NCI-H82 treated with DMSO at 0.1 percent for 48 hours (cell line): ENCODE data around the gene SFXN5.

ENCODE experiments used
- DNase-seq: peaks from one replicate; lab custom pipeline; 2025; ENCODE audit not compliant: unreplicated experiment; lab: John Stamatoyannopoulos, UW

The SFXN5 gene

GRCh38 chr2:72926368-72926767 is 145.1 kb downstream of the SFXN5 start:
- DNase-seq = no peak

DNA sequence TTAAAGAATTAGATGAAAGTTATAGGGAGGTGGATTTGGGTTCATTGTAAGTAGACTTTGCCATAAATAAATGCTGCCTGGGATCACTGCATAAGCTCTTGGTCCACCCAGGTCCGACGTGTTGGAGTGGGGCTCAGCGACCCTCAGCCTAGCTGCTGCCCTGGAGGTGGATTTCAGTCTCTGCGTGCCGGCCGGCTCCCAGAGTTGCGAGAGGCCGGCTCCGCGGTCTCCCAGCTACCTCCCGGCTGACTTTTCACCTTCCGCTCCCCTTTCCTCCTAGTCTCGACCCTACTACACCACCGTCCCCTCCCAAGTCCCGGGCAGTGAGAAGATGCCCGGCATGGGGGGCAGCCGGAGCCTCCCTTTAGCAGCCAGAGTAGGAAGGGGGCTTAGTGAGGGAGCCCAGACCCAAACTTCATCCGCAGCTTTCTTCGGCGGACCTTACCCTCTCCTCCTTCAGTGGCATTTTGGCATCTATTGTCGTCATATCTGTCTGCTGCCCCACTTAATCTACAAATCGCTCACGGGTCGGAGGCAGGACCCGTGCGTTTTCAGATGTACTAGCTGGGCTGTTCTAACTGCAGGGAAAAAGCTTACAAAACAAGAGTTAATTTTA is 146.1 kb downstream of the SFXN5 start:
- no peak for DNase-seq

DNA sequence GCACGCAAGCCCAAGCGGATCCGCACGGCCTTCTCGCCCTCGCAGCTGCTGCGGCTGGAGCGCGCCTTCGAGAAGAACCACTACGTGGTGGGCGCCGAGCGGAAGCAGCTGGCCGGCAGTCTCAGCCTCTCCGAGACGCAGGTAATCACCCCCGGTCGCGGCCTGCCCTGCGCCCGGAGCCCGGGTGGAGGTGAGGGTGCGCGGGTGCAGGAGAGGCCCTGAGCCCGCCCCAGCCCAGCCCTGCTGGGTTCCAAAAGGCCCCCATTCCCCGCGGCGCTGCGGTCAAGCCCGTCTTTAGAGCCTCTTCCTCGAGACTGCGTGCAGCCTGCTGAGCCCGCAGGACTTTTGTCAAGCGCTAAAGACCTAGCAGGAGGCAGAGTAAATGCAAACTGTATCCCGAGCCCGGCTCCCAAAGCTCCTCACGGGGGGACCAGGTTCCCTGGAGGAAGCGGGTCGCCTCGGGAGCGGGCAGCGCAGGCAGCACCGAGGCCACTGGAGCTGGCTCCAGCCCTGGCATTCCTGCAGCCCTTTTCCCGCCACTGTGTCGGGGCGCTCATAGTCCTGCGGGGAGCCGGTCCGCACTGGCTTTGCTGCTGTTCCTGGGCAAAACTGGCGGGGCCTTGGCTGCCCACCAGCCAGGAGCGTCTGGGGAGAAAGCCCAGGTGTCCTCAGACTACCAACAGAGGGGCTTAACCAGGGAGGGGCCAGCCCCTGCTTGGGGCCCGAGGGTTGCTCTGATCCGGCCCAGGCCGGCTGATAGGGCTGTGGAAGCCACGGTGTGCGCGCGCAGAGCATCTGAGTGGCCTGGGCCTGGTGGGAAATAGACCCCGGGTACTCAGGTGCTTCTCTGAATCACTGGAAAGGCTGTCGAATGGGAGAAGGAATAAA is 146.9 kb downstream of the SFXN5 start:
- no peak for DNase-seq

DNA sequence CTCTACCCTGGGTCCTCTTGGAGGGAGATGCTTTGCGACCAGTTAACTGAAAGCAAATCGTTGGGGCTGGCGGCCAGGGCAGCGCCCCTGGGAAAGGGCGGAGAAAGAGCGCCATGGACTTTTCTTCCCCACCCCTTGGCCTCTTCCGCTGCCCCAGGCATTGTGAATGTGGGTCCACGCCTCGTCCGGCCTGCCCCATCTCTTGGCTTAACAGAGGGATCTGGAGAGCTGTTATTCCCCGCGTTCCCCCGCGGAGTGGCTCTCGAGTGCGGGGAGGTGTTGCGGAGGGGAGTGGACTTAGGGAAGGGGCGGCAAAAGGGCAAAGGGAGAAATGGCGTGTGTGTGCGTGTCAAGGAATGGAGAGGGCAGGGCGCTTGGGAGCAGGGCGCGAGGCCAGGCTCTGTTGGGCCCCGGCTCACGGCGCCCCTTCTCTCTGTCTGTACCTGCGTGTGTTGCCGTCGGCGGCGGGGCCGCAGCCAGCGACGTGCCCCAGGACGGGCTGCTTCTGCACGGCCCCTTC is 147.6 kb downstream of the SFXN5 start:
- DNase-seq = no peak

GRCh38 chr2:72921853-72922252 is 149.7 kb downstream of the SFXN5 start:
- no peak for DNase-seq

GRCh38 chr2:72921088-72921851 is 150.2 kb downstream of the SFXN5 start:
- no peak for DNase-seq

DNA sequence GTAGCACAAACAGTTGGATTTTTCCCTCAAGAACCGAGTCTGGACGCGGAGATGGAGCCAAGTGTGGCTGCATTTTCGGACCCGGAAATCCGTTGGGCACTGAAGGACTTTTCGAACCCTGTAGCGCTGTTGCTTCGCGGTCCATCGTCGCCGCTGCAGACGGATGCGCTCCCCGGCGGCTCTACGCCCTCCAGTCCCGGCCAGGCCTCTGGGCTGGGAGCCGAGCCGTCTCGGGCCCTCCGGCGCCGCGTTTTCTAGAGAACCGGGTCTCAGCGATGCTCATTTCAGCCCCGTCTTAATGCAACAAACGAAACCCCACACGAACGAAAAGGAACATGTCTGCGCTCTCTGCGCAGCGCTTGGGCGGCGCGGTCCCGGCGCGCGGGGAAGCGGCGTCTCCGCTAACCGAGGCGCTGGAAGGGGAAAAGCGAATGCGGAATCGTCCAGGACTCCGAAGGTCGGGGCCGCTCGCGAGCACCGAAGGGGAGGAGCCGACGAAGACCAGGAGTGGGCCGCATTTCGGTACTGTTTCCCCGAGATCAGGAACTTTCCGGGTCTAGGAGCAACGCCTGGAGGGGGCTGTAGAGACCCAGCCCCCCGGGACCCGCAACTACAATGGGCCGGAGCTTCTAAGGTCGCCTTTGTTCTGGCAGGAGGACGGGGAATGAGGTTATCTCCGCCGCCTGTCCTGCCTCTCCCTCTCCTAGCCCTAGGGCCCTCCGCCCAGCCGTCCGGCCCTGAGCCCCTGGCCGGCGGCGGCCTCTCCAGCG is 151.0 kb downstream of the SFXN5 start:
- no peak for DNase-seq

DNA sequence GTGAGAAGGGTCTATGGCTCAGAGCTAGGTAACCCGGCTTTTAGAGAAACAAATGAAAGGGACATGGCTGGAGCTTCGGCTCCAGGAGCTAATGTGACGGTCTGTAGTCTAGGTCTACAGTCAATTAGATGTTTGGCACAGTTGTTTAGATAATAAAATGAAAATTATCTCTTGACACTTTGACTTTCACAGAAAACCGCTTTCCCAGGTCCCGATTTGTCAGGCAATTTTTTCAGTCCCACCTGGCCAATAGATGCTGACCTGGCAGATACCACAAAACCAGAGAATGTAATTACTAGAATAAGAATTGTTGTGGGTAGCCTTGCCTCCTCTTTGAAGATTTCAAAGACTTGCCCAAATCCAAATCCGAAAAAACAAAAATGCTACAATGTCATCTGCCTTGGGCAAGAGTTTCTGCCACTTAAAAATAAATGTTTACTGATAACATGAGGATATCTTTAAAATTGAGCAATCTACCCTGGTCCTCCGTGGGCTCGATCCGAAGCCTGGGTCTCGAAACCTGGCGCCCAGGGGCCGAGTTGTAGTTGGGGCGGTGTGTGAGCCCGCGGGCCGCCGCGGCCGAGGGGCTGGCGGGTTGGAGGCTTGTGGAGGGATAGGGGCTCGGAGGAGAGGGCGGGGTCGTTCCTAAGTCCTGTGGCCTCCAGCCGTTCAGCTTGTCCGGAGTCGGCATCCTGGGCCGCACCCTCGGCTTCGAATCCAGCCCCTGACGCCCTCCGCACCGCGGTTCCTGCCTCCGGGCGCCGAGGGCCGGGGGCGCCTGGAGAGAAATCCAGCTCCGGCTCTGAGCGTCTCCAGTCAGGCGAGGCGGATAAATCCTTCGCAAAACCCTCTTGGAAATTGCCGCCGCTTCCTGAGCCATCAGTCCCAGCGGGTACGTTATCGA is 151.8 kb downstream of the SFXN5 start:
- DNase-seq = peak; percentile 31

DNA sequence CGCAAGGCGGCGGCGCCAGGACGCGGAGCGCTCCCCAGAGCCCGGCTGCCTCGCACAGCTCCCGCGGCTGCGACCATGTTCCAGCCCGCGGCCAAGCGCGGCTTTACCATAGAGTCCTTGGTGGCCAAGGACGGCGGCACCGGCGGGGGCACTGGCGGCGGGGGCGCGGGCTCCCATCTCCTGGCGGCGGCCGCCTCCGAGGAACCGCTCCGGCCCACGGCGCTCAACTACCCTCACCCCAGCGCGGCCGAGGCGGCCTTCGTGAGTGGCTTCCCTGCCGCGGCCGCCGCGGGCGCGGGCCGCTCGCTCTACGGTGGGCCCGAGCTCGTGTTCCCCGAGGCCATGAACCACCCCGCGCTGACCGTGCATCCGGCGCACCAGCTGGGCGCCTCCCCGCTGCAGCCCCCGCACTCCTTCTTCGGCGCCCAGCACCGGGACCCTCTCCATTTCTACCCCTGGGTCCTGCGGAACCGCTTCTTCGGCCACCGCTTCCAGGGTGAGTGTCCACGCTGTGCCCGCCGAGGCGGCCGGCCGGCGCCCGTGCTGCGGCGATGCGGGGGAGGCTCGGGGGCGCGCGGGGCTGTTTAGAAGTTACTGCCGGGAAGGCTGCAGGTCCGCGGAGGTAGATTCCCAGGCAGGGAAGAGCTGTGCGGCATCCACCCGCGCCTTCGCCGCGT is 153.5 kb downstream of the SFXN5 start:
- no peak for DNase-seq

GRCh38 chr2:72917138-72917876 is 154.2 kb downstream of the SFXN5 start, which contains the start of gene EMX1:
Gene EMX1, plus strand, starts transcription at chr2:72917519. Its CDS starts 334 bp downstream, at chr2:72917853.
- peak; percentile 57 for DNase-seq

- DNase-seq = no peak
These were observed 154.8 kb downstream of the SFXN5 start for GRCh38 chr2:72916743-72917137.

DNA sequence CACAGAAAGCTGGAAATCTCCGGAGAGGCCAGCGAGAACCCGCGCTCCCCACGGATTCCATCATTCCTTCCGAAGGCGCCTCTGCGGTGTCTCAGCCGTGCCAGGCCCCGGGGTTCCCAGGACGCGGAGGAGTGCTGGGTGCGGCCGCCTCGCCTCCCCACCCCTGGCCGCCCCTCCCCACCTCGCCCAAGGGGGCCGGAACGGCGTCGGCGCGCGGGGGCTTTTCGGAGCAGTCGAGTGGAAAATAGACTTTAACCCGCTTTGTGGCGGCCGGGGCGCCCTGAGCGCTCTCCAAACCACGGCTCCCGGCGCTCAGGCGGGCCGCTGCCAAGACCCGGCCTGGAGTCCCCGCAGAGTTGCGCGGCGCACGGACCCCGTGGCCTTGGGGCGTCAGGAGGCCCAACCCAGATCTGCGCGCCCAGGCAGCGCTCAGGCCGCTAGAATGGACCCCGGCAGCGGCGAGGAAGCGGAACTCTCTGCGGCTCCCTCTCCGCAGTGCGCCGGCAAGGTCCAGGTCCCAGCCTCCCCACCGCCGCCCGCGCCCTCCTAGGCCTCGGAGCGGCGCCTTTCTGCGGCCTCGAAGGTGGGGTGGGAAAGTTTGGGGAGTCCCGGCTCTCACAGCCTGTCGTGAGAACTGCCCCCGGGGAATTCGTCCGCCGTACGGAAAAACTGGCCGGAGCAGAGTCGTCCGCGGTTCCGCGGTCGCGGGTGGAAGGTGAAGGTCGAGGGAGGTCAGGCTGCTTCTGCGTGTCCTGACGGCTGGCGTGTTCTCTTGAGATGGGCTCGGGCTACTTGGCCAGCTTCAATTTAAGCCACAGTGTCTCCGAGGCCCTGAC is 155.4 kb downstream of the SFXN5 start:
- peak; percentile 27 for DNase-seq

DNA sequence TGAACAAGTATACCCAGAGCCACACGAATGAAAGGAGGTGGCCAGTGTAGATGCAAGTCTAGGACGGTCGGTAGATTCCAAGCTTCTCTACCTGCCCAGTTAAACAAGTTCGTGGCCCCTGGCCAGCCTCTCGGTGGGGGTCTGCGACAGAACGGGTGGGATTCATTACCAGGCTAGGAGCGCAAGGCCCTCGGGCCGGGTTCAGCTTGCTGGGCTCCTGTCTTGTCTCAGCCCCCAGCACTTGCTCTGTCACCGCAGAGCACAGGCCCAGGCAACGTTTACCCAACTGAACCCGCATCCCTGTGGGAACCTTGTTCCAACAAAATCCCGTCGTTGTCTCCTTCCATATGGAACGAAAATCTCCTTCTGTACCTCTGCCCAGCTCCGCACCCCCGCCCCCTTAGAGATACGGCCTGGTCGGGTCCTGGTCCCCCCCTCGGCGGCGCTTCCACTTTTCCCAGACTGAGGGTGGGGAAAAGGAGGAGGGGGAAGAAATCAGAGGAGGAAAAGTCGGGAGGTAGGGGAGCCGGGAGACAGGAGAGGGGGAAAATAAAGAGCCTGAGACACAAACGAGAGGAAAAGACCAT is 156.1 kb downstream of the SFXN5 start:
- DNase-seq = no peak

DNA sequence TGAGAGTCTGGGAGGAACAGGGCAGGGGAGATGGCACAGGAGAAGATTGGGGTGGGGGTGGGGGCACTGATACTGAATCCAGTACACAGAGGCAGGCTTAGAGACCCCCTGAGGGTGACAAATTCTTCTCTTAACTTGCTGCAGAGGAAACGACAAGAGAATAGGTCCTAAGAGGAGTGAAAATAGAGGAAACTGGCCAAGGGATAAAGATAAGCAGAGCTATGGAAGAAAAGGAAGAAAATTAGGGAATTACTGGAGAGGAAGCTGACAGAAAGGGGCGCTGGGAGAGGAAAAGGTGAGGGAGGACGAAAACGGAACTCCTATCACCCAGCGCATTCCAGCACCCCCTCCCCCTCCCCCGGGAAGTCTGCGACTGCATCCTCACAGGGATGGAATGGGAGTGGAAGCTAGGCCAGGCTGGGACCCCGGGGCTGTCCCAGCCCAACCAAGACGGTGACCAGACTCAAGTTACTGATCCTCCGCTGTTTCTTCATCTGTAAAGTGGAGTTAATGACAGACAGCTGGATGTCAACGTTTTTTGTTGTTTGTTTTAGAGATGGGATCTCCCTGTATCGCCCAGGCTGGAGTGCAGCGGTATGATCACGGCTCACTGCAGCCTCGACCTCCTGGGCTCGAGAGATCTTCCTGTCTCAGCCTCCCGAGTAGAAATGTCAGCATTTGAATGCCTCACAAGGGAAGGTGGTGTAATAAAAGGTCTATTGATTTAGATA is 156.8 kb downstream of the SFXN5 start:
- DNase-seq = no peak

DNA sequence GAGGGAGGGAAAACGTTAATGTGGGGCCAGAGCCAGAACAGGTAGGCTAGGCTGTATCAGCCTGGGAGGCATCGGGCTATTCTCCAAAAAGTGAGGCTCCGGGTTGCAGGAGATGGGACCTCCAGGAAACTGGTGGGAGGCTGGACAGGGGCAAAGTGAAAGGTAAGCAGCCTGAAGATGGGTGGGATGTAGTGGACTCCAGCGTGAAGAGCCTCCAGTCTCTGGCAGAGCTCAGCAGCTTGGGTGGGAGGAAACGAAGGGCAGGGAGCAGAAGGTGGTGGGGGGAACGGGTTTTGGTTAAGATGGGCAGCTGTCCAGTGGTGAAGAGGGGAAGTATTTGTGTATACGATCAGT is 157.3 kb downstream of the SFXN5 start:
- DNase-seq = no peak

- no peak for DNase-seq
These were observed 157.9 kb downstream of the SFXN5 start for GRCh38 chr2:72913486-72914205.
